OCI-LY7 (cell line): ENCODE data around the gene HSPB6. TPM values are rescaled to one million over a fixed set of nuclear protein-coding genes. Genes with fewer than 3 reads are reported as not detected.

Experiments
- BruUV-seq: library from RNA; stranded (reverse); fragments of 400-500 nt; replicated peaks from 2 replicates; lab custom pipeline; 2021; lab: Mats Ljungman, UMichigan
- CTCF ChIA-PET: fragments of 300-600 bp; sonication (Branson Sonifier 250); formaldehyde crosslinking; loops from one replicate; lab custom pipeline; 2022; ENCODE audit warnings: antibody characterized with exemption; ENCODE audit not compliant: unreplicated experiment; lab: Charles Lee
- POLR2A ChIA-PET: fragments of 300-600 bp; sonication (Branson Sonifier 250); formaldehyde crosslinking; loops from one replicate; lab custom pipeline; 2022; ENCODE audit warnings: antibody characterized with exemption; lab: Charles Lee
- DNase-seq: peaks from one replicate; pipeline ENCODE4 v3.0.0-alpha.2; 2015; ENCODE audit warnings: low spot score
- H2AFZ ChIP-seq: fragments of 200-600 bp; sonication (generic), shearing (Covaris generic); 2 replicates; pipeline ENCODE4 v1.6.1; 2014; ENCODE audit warnings: mild to moderate bottlenecking, antibody characterized with exemption, low read length, moderate library complexity
- H3K27ac ChIP-seq: fragments of 200-600 bp; sonication (generic); 2 replicates; pipeline ENCODE4 v1.5.1; 2014; ENCODE audit warnings: mixed run types, low read depth, mild to moderate bottlenecking, moderate library complexity, low read length, inconsistent platforms; ENCODE audit not compliant: poor library complexity, severe bottlenecking
- H3K36me3 ChIP-seq: fragments of 200-600 bp; sonication (generic); 2 replicates; pipeline ENCODE4 v1.6.1; 2014; ENCODE audit warnings: mild to moderate bottlenecking, antibody characterized with exemption, low read length, moderate library complexity, mixed read lengths; ENCODE audit not compliant: insufficient read depth
- H3K4me1 ChIP-seq: fragments of 200-600 bp; sonication (generic); 2 replicates; pipeline ENCODE4 v1.5.1; 2014; ENCODE audit warnings: mild to moderate bottlenecking, low read length; ENCODE audit not compliant: insufficient read depth, poor library complexity, severe bottlenecking
- H3K4me2 ChIP-seq: fragments of 200-600 bp; sonication (generic); 2 replicates; pipeline ENCODE4 v1.6.1; 2014; ENCODE audit warnings: mild to moderate bottlenecking, low read length
- H3K4me3 ChIP-seq: fragments of 200-600 bp; sonication (generic); 2 replicates; pipeline ENCODE4 v1.5.1; 2014; ENCODE audit warnings: mild to moderate bottlenecking, low read depth, low read length; ENCODE audit not compliant: poor library complexity, severe bottlenecking
- H3K79me2 ChIP-seq: fragments of 200-600 bp; sonication (generic); 2 replicates; pipeline ENCODE4 v1.6.1; 2016; ENCODE audit warnings: low read depth, mild to moderate bottlenecking, low read length, moderate library complexity, mixed read lengths; ENCODE audit not compliant: insufficient read depth
- H3K9me2 ChIP-seq: fragments of 200-600 bp; sonication (generic); 2 replicates; pipeline ENCODE4 v1.6.1; 2016; ENCODE audit warnings: mild to moderate bottlenecking, low read length, mixed read lengths; ENCODE audit not compliant: insufficient read depth
- H3K9me3 ChIP-seq: fragments of 200-600 bp; sonication (generic); 2 replicates; pipeline ENCODE4 v1.6.1; 2014; ENCODE audit warnings: mild to moderate bottlenecking, mixed run types, low read length, mixed read lengths
- H4K20me1 ChIP-seq: fragments of 200-600 bp; sonication (generic); 2 replicates; pipeline ENCODE4 v1.6.1; 2014; ENCODE audit warnings: mild to moderate bottlenecking, antibody characterized with exemption, low read length, moderate library complexity, mixed read lengths; ENCODE audit not compliant: insufficient read depth
- EZH2phosphoT487 ChIP-seq: fragments of 200-600 bp; sonication (generic); IDR thresholded peaks from 2 replicates; pipeline ENCODE4 v1.6.1; 2018; ENCODE audit warnings: low read depth, borderline replicate concordance, mild to moderate bottlenecking, mixed run types, antibody characterized with exemption, low read length, moderate library complexity, mixed read lengths
- intact Hi-C: fragments of 100-400 bp; cut with micrococcal nuclease; formaldehyde crosslinking; loops from one replicate; pipeline ENCODE4 v1.10.0; 2022; ENCODE audit not compliant: unreplicated experiment
- total RNA-seq, 2 experiments: library from RNA; depleted of rRNA in 1 of 2; stranded (reverse); fragments of >200 nt in 1 of 2; shearing (Covaris generic) in 1 of 2; gene quantifications; 2 replicates each; pipeline ENCODE4 v1.2.3, GENCODE V29; 2014 to 2022
- TF ChIP-seq, protein P1 (sequence below): fragments of 200-600 bp; sonication (generic); conservative IDR thresholded peaks from 2 replicates; pipeline ENCODE4 v1.5.1; 2014; ENCODE audit warnings: mild to moderate bottlenecking, antibody characterized with exemption, low read length, moderate library complexity, mixed read lengths

Gene HSPB6
- total RNA-seq, 2 experiments from 2014 or later, result 1.7 TPM; not detected in 1

DNA sequence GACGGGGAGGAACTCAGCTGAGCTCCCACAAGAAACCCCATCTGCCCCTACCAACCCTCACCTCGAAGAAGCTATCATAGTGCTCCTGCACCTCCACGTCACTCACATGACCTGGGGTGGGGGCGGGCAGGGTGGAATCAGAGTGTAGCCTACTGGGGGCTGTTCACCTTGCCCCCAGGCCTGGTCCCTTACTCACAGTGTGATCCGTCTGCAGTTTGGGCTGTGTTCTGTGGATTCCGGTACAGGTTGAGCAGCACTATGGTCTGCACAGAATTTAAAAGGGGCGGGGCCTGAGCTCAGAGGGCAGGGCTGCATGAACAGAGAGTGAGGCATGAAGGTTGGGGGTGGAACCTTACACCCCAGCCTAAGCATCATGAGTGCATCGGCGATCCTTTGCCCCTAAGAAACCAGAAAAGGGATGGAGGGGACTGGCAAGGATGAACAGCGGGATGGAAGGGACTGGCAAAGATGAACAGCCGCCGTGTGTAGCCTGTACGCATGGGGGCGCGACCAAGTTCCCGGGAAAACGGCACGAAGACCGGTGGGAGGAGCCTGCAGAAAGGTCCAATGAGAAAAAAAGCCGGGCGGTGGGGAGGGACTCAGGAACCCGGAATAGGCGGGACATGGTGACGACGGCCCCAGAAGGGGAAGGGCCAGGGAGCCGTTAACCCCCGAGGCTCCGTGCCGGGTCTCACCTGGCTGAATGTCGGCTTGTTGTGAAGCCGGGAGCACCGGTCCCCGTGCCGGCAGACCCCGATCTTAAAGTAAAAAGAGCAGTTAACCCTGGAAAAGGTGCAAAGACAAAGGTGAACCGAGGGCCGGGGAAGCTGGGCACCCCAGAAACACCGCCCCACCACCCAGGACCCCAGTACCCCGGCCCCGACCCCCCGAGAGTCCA is 12.2 kb downstream of the HSPB6 start:
- Histone ChIP-seq H3K9me2 (no peaks in the 10 kb centered on the region), H3K27ac (peak overlapping the region; percentile 86), H3K9me3 (no peaks in the 10 kb centered on the region), H2AFZ (peak overlapping the region; percentile 13; the same call in 1 of the 2 replicates), H3K4me3 (peak overlapping the region; percentile 78), H3K4me1 (peaks cover 61% of the 10 kb centered on the region), H4K20me1 (no peaks in the 10 kb centered on the region), H3K4me2 (peak overlapping the region; percentile 84), H3K36me3 (peaks cover 2% of the 10 kb centered on the region; the same call in 1 of the 2 replicates), H3K79me2 (peaks cover 14% of the 10 kb centered on the region; the same call in 1 of the 2 replicates)
- peak; percentile 97 for DNase-seq
- POLR2A ChIA-PET, result interaction anchor here (0.6 to 2.3 kb wide), 11 partner anchors 22 to 1397 kb away, joined by 3 to 9 read pairs (median 3); partner anchors contain the start of gene COX6B1
- intact Hi-C loops, result loop anchor here (1.0 to 10.0 kb wide), 3 partner anchors 27 to 1310 kb away; partner anchors contain the start of genes HCST and NFKBID
- TF ChIP-seq EZH2phosphoT487, result no peak
- TF ChIP-seq, protein P1, sequence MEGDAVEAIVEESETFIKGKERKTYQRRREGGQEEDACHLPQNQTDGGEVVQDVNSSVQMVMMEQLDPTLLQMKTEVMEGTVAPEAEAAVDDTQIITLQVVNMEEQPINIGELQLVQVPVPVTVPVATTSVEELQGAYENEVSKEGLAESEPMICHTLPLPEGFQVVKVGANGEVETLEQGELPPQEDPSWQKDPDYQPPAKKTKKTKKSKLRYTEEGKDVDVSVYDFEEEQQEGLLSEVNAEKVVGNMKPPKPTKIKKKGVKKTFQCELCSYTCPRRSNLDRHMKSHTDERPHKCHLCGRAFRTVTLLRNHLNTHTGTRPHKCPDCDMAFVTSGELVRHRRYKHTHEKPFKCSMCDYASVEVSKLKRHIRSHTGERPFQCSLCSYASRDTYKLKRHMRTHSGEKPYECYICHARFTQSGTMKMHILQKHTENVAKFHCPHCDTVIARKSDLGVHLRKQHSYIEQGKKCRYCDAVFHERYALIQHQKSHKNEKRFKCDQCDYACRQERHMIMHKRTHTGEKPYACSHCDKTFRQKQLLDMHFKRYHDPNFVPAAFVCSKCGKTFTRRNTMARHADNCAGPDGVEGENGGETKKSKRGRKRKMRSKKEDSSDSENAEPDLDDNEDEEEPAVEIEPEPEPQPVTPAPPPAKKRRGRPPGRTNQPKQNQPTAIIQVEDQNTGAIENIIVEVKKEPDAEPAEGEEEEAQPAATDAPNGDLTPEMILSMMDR, result peak; percentile 64
- CTCF ChIA-PET, result interaction anchor here (0.6 kb wide), 1 partner anchor 53 kb away, joined by 8 read pairs; no protein-coding TSS in a partner anchor
- BruUV-seq, result no TSS peak

- no peaks in the 10 kb centered on the region for H3K9me3 ChIP-seq
- H2AFZ ChIP-seq, result peak overlapping the region; percentile 13; the same call in 1 of the 2 replicates
- H3K4me1 ChIP-seq, result peaks cover 59% of the 10 kb centered on the region
- intact Hi-C loops, result loop anchor here (1.0 to 10.0 kb wide), 3 partner anchors 27 to 1309 kb away; partner anchors contain the start of genes HCST and NFKBID
- ChIA-PET POLR2A (interaction anchor here (0.6 to 2.3 kb wide), 9 partner anchors 21 to 1397 kb away, joined by 3 to 9 read pairs (median 4); partner anchors contain the start of gene COX6B1), CTCF (interaction anchor here (0.6 kb wide), 1 partner anchor 53 kb away, joined by 8 read pairs; no protein-coding TSS in a partner anchor)
- peaks cover 10% of the 10 kb centered on the region; the same call in 1 of the 2 replicates for H3K36me3 ChIP-seq
- peak overlapping the region; percentile 84 for H3K4me2 ChIP-seq
- BruUV-seq, result TSS peak; percentile 70
- no peaks in the 10 kb centered on the region for H3K9me2 ChIP-seq
- DNase-seq, result peak; percentile 41
- no peaks in the 10 kb centered on the region for H4K20me1 ChIP-seq
- peak overlapping the region; percentile 86 for H3K27ac ChIP-seq
- no peak for TF ChIP-seq EZH2phosphoT487
- TF ChIP-seq, protein P1, result no peak
- peaks cover 14% of the 10 kb centered on the region; the same call in 1 of the 2 replicates for H3K79me2 ChIP-seq
- peak overlapping the region; percentile 78 for H3K4me3 ChIP-seq
These were observed 13.0 kb downstream of the HSPB6 start for GRCh38 chr19:35743640-35744429.
